ENCODE results near the gene VSX1. TPM values are rescaled to one million over a fixed set of nuclear protein-coding genes. Genes with fewer than 3 reads are reported as not detected.

VSX1 gene
- polyA plus RNA-seq, 1 donor from 2014 or later: not detected

- TF ChIP-seq CTCF (IDR thresholded peaks at IDR 0.05; ENCODE audit: poor library complexity, severe bottlenecking) (no peak), RAD21 (conservative IDR thresholded peaks at IDR 0.05) (no peak), TAF1 (IDR thresholded peaks at IDR 0.05; ENCODE audit: low read depth) (no peak), POLR2AphosphoS5 (IDR thresholded peaks at IDR 0.05) (no peak)
Measured at GRCh38 chr20:25038591-25039015, 43.3 kb downstream of the VSX1 start (continued).

GRCh38 chr20:25038103-25038410 is 43.9 kb downstream of the VSX1 start:
- TF ChIP-seq RAD21 (conservative IDR thresholded peaks at IDR 0.05): no peak
- no peak for TF ChIP-seq SMC3 (conservative IDR thresholded peaks at IDR 0.05; ENCODE audit: poor library complexity)
- TF ChIP-seq CTCF (IDR thresholded peaks at IDR 0.05; ENCODE audit: poor library complexity, severe bottlenecking): no peak
- no peak for TF ChIP-seq EZH2 (IDR thresholded peaks at IDR 0.05; ENCODE audit: borderline replicate concordance, insufficient read depth, low read length, poor library complexity, severe bottlenecking)
- TF ChIP-seq REST (IDR thresholded peaks at IDR 0.05; ENCODE audit: borderline replicate concordance): no peak
- no peak for TF ChIP-seq TAF1 (IDR thresholded peaks at IDR 0.05; ENCODE audit: low read depth)
- no peak for TF ChIP-seq EP300 (conservative IDR thresholded peaks at IDR 0.05; ENCODE audit: poor library complexity, severe bottlenecking)
- TF ChIP-seq POLR2AphosphoS5 (IDR thresholded peaks at IDR 0.05): no peak
- TF ChIP-seq MXI1 (conservative IDR thresholded peaks at IDR 0.05; ENCODE audit: poor library complexity, severe bottlenecking): no peak
- Histone ChIP-seq H3K4me3 (ENCODE audit: low read length) (no peak overlapping the region), H3K79me2 (replicated peaks; ENCODE audit: insufficient read depth, low read length) (no peaks in the 10 kb centered on the region), H4K20me1 (ENCODE audit: insufficient read depth) (no peaks in the 10 kb centered on the region), H3F3A (ENCODE audit: insufficient read depth, low read length, poor library complexity, severe bottlenecking) (no peaks in the 10 kb centered on the region), H2AFZ (ENCODE audit: low read depth, low read length) (no peak overlapping the region), H3K36me3 (ENCODE audit: insufficient read depth, low read length) (no peaks in the 10 kb centered on the region), H3K27ac (ENCODE audit: low read length) (no peak overlapping the region), H3K9me3 (ENCODE audit: low read length) (no peaks in the 10 kb centered on the region), H3K4me2 (ENCODE audit: low read length) (no peak overlapping the region), H3K9ac (ENCODE audit: low read length) (no peak overlapping the region), H3K9me2 (ENCODE audit: insufficient read depth, low read length) (no peaks in the 10 kb centered on the region), H3K27me3 (ENCODE audit: insufficient read depth, low read depth, low read length) (no peaks in the 10 kb centered on the region)
